Measurements from ENCODE around the gene ILF3.

Gene ILF3

GRCh38 chr19:10683582-10683981 lies 29.4 kb downstream of the ILF3 start:
- no peak for DNase-seq (ENCODE audit: insufficient read length, low spot score)
- FAIRE-seq = no peak
- TF ChIP-seq, protein P1, sequence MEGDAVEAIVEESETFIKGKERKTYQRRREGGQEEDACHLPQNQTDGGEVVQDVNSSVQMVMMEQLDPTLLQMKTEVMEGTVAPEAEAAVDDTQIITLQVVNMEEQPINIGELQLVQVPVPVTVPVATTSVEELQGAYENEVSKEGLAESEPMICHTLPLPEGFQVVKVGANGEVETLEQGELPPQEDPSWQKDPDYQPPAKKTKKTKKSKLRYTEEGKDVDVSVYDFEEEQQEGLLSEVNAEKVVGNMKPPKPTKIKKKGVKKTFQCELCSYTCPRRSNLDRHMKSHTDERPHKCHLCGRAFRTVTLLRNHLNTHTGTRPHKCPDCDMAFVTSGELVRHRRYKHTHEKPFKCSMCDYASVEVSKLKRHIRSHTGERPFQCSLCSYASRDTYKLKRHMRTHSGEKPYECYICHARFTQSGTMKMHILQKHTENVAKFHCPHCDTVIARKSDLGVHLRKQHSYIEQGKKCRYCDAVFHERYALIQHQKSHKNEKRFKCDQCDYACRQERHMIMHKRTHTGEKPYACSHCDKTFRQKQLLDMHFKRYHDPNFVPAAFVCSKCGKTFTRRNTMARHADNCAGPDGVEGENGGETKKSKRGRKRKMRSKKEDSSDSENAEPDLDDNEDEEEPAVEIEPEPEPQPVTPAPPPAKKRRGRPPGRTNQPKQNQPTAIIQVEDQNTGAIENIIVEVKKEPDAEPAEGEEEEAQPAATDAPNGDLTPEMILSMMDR (IDR thresholded peaks at IDR 0.05; ENCODE audit: insufficient read depth, missing control alignments) = no peak

GRCh38 chr19:10685210-10685609 lies 31.1 kb downstream of the ILF3 start:
- FAIRE-seq (no peak), DNase-seq (ENCODE audit: insufficient read length, low spot score) (no peak)
- TF ChIP-seq, protein P1 (IDR thresholded peaks at IDR 0.05; ENCODE audit: insufficient read depth, missing control alignments) = no peak

- TF ChIP-seq, protein P1 (IDR thresholded peaks at IDR 0.05; ENCODE audit: insufficient read depth, missing control alignments) = no peak
- FAIRE-seq = no peak
- no peak for DNase-seq (ENCODE audit: insufficient read length, low spot score)
Measured at GRCh38 chr19:10686193-10686592, 32.0 kb downstream of the ILF3 start.

GRCh38 chr19:10686661-10687517 lies 32.7 kb downstream of the ILF3 start:
- DNase-seq (ENCODE audit: insufficient read length, low spot score) (no peak), FAIRE-seq (no peak)
- TF ChIP-seq, protein P1 (IDR thresholded peaks at IDR 0.05; ENCODE audit: insufficient read depth, missing control alignments) = no peak

DNA sequence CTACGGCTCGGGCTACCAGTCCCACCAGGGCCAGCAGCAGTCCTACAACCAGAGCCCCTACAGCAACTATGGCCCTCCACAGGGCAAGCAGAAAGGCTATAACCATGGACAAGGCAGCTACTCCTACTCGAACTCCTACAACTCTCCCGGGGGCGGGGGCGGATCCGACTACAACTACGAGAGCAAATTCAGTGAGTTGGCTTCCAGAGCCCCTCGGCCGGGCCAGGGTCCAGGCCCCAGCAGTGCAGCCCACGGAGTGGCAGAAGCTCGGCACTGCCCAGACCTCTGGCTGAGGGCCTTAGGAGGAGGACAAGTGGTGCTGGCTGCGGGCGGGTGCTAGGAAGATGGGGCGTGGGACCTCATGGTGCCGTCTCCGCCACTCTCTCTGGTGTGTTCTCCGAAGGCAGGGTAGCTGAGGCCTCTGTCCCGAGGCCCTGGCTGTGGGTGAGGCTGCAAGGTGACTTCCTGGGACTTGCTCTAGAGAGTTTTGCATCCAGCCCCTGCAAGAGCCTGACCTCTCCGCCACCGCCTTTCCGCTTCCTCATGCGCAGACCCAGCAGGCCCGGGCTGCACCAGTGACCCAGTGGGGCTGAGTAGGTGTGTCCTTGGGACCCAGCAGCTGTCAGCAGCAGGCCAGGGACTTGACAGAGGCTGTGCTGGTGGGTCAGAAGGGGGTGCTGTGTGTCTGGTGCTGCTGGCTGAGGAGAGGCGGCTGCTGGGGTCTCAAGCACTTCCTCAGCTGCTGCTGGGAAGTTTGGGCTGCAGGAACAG lies 33.6 kb downstream of the ILF3 start:
- FAIRE-seq (no peak), DNase-seq (ENCODE audit: insufficient read length, low spot score) (no peak)
- TF ChIP-seq, protein P1 (IDR thresholded peaks at IDR 0.05; ENCODE audit: insufficient read depth, missing control alignments) = no peak

- FAIRE-seq (no peak), DNase-seq (ENCODE audit: insufficient read length, low spot score) (no peak)
- TF ChIP-seq, protein P1 (IDR thresholded peaks at IDR 0.05; ENCODE audit: insufficient read depth, missing control alignments) = no peak
Measured at GRCh38 chr19:10688545-10689280, 34.6 kb downstream of the ILF3 start.

All from D721Med (cell line).